HG02870 (cell line): ENCODE results near the gene CTSK.
"Not testable (repeated sequence)": the region's sequence is repeated elsewhere in the genome, so short reads cannot be mapped to it uniquely, and the experiment has no call there.

ENCODE experiments used
- ATAC-seq: cut with Tn5 transposase; IDR thresholded peaks from one replicate; pipeline ENCODE4 v1.9.1; 2021; ENCODE audit warnings: mild to moderate bottlenecking, moderate library complexity; ENCODE audit not compliant: unreplicated experiment

The CTSK gene

GRCh38 chr1:150808121-150808520 lies at the start of gene CTSK:
TSS of gene CTSK (minus strand) at chr1:150808260. CDS start at chr1:150806805, 1,455 bp downstream.
- no peak for ATAC-seq

- ATAC-seq: not testable (repeated sequence)
These were observed 44.7 kb upstream of the CTSK start for GRCh38 chr1:150852734-150853133.

GRCh38 chr1:150850801-150851362 lies 42.8 kb upstream of the CTSK start:
- ATAC-seq: not testable (repeated sequence)

GRCh38 chr1:150846473-150847146 lies 38.5 kb upstream of the CTSK start:
- ATAC-seq: no peak

GRCh38 chr1:150843474-150843873 lies 35.4 kb upstream of the CTSK start:
- ATAC-seq: no peak

GRCh38 chr1:150842964-150843363 lies 34.9 kb upstream of the CTSK start:
- no peak for ATAC-seq

GRCh38 chr1:150842343-150842742 lies 34.3 kb upstream of the CTSK start:
- no peak for ATAC-seq

GRCh38 chr1:150841626-150842025 lies 33.6 kb upstream of the CTSK start:
- ATAC-seq: no peak

- ATAC-seq: not testable (repeated sequence)
These were observed 32.8 kb upstream of the CTSK start for GRCh38 chr1:150840850-150841249.

GRCh38 chr1:150836129-150836773 lies 28.2 kb upstream of the CTSK start:
- no peak for ATAC-seq

GRCh38 chr1:150833961-150834360 lies 25.9 kb upstream of the CTSK start:
- ATAC-seq: not testable (repeated sequence)

GRCh38 chr1:150832597-150832996 lies 24.5 kb upstream of the CTSK start:
- no peak for ATAC-seq

- ATAC-seq: no peak
These were observed 21.7 kb upstream of the CTSK start for GRCh38 chr1:150829751-150830150.

- ATAC-seq: no peak
These were observed 18.2 kb upstream of the CTSK start for GRCh38 chr1:150826299-150826698.

- ATAC-seq: no peak
These were observed 12.9 kb upstream of the CTSK start for GRCh38 chr1:150820730-150821512.

- ATAC-seq: no peak
These were observed 7.8 kb upstream of the CTSK start for GRCh38 chr1:150815871-150816270.

- ATAC-seq: no peak
These were observed 5.1 kb upstream of the CTSK start for GRCh38 chr1:150813028-150813707.

GRCh38 chr1:150810958-150811659 lies 3.0 kb upstream of the CTSK start:
- no peak for ATAC-seq

- no peak for ATAC-seq
These were observed 1.6 kb upstream of the CTSK start for GRCh38 chr1:150809651-150810050.

- ATAC-seq: no peak
These were observed 786 bp upstream of the CTSK start for GRCh38 chr1:150808846-150809245.
